GM12872 (cell line): Measurements from ENCODE around the gene AP5Z1.

Experiments used
- CTCF ChIP-seq: IDR thresholded peaks from 3 replicates; pipeline ENCODE4 v1.5.1; 2011; ENCODE audit warnings: low read depth, mild to moderate bottlenecking, low read length, moderate library complexity; ENCODE audit not compliant: insufficient read depth

AP5Z1 gene, protein sequence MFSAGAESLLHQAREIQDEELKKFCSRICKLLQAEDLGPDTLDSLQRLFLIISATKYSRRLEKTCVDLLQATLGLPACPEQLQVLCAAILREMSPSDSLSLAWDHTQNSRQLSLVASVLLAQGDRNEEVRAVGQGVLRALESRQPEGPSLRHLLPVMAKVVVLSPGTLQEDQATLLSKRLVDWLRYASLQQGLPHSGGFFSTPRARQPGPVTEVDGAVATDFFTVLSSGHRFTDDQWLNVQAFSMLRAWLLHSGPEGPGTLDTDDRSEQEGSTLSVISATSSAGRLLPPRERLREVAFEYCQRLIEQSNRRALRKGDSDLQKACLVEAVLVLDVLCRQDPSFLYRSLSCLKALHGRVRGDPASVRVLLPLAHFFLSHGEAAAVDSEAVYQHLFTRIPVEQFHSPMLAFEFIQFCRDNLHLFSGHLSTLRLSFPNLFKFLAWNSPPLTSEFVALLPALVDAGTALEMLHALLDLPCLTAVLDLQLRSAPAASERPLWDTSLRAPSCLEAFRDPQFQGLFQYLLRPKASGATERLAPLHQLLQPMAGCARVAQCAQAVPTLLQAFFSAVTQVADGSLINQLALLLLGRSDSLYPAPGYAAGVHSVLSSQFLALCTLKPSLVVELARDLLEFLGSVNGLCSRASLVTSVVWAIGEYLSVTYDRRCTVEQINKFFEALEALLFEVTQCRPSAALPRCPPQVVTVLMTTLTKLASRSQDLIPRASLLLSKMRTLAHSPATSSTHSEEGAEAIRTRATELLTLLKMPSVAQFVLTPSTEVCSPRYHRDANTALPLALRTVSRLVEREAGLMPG

DNA sequence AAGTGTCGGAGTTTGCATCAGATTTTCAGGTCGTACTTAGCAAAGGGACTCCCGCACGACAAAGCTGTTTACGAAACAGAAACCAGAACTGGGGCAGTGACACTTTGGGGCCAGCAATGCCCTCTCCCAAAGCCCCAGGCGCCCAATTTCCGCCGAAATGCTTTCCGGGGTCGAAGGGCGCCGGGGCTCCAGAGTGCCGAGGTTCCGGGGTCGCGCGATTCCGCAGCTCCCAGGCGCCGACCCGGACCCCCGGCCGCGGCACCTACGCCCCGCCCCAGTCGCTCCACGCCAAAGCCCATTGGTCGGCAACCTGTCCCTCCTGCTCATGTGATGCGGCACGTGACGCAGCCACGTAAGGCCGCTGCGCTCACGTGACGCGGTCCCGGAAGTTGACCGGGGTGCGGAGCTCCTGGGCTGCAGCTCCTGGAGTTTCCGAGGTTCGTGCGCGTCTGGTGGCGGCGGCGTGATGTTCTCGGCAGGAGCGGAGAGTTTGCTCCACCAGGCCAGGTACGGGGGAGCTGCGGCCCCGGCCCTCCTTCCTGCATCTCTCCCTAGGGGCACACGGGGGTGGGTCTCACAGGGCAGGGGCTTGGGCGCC is at the start of gene AP5Z1:
Gene AP5Z1, plus strand, starts transcription at position 374 of the 598 bp plus-strand sequence. Its CDS starts 93 bp downstream, at position 467.
- no peak for TF ChIP-seq CTCF

- no peak for TF ChIP-seq CTCF
Observed at GRCh38 chr7:4725850-4726450, 49.5 kb upstream of the AP5Z1 start.

- TF ChIP-seq CTCF = no peak
Observed at GRCh38 chr7:4726566-4726965, 48.9 kb upstream of the AP5Z1 start.

GRCh38 chr7:4727914-4728705 is 47.3 kb upstream of the AP5Z1 start:
- TF ChIP-seq CTCF = no peak

- no peak for TF ChIP-seq CTCF
Observed at GRCh38 chr7:4729266-4729665, 46.2 kb upstream of the AP5Z1 start.

GRCh38 chr7:4730276-4730675 is 45.1 kb upstream of the AP5Z1 start:
- no peak for TF ChIP-seq CTCF

DNA sequence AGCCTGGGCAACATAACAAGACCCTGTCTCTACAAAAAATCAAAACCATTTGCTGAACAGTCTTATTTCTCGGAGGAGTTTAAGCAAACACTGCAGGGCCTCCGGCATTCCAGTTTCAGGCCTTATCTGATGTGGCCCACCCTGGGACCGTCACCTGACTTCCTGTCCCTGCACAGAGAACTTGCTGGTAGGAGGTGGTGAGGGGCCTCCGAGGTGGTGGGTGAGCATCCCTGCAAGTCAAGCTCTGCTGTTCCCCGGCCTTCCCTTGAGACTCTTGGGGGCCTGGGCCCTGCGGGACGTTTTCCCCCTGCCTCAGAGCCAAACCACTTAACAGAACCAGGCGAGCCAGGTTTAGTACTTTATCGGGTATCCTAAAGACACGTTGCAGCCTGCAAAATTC is 44.5 kb upstream of the AP5Z1 start:
- no peak for TF ChIP-seq CTCF
